GM12892 (cell line): ENCODE results near the gene FAM89B.

Experiments
- POLR2A ChIP-seq: IDR thresholded peaks from 2 replicates; pipeline ENCODE4 v1.6.1; 2011; ENCODE audit warnings: low read depth, low read length, control low read depth
- POLR2AphosphoS5 ChIP-seq: IDR thresholded peaks from 2 replicates; pipeline ENCODE4 v1.6.1; 2011; ENCODE audit warnings: low read depth, low read length, control low read depth
- TAF1 ChIP-seq: IDR thresholded peaks from 2 replicates; pipeline ENCODE4 v1.6.1; 2011; ENCODE audit warnings: low read depth, mild to moderate bottlenecking, control low read depth, low read length, borderline replicate concordance

DNA sequence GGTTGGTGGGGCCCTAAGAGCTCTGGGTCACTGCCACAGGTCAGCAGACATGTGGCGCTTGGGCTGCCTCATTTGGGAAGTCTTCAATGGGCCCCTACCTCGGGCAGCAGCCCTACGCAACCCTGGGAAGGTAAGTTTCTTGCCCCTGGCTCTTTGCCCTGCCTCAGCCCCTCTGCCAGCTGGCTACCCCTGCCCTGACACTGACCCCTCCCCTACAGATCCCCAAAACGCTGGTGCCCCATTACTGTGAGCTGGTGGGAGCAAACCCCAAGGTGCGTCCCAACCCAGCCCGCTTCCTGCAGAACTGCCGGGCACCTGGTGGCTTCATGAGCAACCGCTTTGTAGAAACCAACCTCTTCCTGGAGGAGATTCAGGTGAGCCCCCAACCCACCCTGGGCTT is 45.6 kb upstream of the FAM89B start:
- TF ChIP-seq TAF1 (no peak), POLR2A (no peak), POLR2AphosphoS5 (no peak)
